Measurements from ENCODE around the gene TRIM7. TPM values are rescaled to one million over a fixed set of nuclear protein-coding genes. Genes with fewer than 3 reads are reported as not detected.
A peak's percentile ranks its signal among the peaks of the same experiment; 100 is the strongest.
"Not testable (repeated sequence)": the region's sequence is repeated elsewhere in the genome, so short reads cannot be mapped to it uniquely, and the experiment has no call there.

The TRIM7 gene
- total RNA-seq, 2 donors from 2014 or later = 11.5 to 17.9 TPM

DNA sequence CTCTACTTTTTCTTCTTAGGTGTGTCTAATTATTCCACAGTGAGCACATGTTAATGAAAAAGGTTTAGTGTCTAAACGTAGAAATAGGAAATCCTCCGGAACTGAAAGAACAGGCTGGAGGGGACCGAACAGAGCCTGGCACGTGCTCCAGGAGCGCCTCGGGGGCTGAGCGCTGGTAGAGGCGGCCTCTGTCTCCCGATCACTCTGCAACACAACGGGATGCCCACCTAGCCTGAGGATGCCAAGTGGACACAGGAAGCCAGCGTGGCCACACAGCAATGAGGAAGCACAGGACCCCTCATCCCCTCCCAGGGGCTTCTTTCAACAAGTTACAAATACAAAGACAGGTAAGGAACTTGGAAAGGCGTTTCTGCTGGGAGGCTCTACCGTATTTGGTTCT lies 19.4 kb downstream of the TRIM7 start:
- Histone ChIP-seq H3K4me1 (peaks cover 34% of the 10 kb centered on the region), H3K27ac (no peak overlapping the region), H3K4me3 (no peak overlapping the region), H3K36me3 (replicated peaks in 1 of 2; ENCODE audit: insufficient read depth in 1 of 2, low read depth in 2 of 2) (no peaks in the 10 kb centered on the region), H3K27me3 (no peaks in the 10 kb centered on the region), H3K9me3 (no peaks in the 10 kb centered on the region)
- intact Hi-C loops (cut with DNase I) = no loop called here
- ATAC-seq (no peak), DNase-seq (no peak)
- TF ChIP-seq POLR2A (IDR thresholded peaks at IDR 0.05) = no peak
- TF ChIP-seq, protein P1, sequence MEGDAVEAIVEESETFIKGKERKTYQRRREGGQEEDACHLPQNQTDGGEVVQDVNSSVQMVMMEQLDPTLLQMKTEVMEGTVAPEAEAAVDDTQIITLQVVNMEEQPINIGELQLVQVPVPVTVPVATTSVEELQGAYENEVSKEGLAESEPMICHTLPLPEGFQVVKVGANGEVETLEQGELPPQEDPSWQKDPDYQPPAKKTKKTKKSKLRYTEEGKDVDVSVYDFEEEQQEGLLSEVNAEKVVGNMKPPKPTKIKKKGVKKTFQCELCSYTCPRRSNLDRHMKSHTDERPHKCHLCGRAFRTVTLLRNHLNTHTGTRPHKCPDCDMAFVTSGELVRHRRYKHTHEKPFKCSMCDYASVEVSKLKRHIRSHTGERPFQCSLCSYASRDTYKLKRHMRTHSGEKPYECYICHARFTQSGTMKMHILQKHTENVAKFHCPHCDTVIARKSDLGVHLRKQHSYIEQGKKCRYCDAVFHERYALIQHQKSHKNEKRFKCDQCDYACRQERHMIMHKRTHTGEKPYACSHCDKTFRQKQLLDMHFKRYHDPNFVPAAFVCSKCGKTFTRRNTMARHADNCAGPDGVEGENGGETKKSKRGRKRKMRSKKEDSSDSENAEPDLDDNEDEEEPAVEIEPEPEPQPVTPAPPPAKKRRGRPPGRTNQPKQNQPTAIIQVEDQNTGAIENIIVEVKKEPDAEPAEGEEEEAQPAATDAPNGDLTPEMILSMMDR (IDR thresholded peaks at IDR 0.05) = no peak
- 85 to 88% methylated on average over 13 of the region's 13 CpGs for WGBS, 2 donors

DNA sequence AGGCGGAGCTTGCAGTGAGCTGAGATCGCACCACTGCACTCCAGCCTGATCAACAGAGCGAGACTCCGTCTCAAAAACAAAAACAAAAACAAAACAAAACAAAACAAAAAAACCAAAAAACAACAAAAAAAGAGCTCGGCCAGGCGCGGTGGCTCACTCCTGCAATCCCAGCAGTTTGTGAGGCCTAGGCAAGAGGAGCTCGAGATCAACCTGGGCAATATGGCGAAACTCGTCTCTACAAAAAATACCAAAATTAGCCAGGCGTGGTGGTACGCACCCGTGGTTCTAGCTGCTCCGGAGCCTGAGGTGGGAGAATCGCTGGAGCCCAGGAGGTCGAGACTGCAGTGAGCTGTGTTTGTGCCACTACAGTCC lies 20.2 kb downstream of the TRIM7 start:
- Histone ChIP-seq H3K4me1 (peaks cover 34% of the 10 kb centered on the region), H3K27ac (no peak overlapping the region), H3K9me3 (no peaks in the 10 kb centered on the region), H3K4me3 (no peak overlapping the region), H3K36me3 (replicated peaks in 1 of 2; ENCODE audit: insufficient read depth in 1 of 2, low read depth in 2 of 2) (no peaks in the 10 kb centered on the region), H3K27me3 (no peaks in the 10 kb centered on the region)
- no peak for ATAC-seq
- intact Hi-C loops (cut with DNase I) = no loop called here
- TF ChIP-seq, protein P1 (IDR thresholded peaks at IDR 0.05) = no peak
- no peak for TF ChIP-seq POLR2A (IDR thresholded peaks at IDR 0.05)
- whole genome bisulfite sequencing, 2 donors = 75 to 93% methylated on average over 16 of the region's 16 CpGs
- DNase-seq = no peak

DNA sequence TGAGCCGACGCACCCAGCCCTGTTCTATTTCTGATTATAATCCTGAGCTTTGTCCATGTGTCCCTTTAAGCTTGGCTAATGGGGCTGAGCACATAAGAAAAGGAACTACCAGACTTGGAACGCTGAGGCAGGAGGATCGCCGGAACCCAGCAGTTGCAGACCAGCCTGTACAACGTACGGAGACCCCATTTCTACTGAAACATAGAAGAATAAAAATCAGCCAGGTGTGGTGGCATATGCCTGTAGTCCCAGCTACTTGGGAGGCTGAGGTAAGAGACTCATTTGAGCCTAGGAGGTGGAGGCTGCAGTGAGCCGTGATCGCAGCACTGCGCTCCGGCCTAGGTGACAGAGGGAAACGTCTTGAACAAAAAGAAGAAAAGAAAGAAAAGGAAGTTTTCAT lies 22.3 kb downstream of the TRIM7 start:
- no peak overlapping the region for H3K4me3 ChIP-seq
- 57 to 80% methylated on average over 12 of the region's 12 CpGs for WGBS, 2 donors
- H3K4me1 ChIP-seq = peaks cover 15% of the 10 kb centered on the region
- ATAC-seq (no peak), DNase-seq (no peak)
- no peaks in the 10 kb centered on the region for H3K36me3 ChIP-seq (replicated peaks in 1 of 2; ENCODE audit: insufficient read depth in 1 of 2, low read depth in 2 of 2)
- H3K27ac ChIP-seq = no peak overlapping the region
- intact Hi-C loops (cut with DNase I) = no loop called here
- no peaks in the 10 kb centered on the region for H3K9me3 ChIP-seq
- peaks cover 0 to under 1% of the 10 kb centered on the region in 2 donors for H3K27me3 ChIP-seq
- no peak for TF ChIP-seq POLR2A (IDR thresholded peaks at IDR 0.05)
- TF ChIP-seq, protein P1 (IDR thresholded peaks at IDR 0.05) = no peak

DNA sequence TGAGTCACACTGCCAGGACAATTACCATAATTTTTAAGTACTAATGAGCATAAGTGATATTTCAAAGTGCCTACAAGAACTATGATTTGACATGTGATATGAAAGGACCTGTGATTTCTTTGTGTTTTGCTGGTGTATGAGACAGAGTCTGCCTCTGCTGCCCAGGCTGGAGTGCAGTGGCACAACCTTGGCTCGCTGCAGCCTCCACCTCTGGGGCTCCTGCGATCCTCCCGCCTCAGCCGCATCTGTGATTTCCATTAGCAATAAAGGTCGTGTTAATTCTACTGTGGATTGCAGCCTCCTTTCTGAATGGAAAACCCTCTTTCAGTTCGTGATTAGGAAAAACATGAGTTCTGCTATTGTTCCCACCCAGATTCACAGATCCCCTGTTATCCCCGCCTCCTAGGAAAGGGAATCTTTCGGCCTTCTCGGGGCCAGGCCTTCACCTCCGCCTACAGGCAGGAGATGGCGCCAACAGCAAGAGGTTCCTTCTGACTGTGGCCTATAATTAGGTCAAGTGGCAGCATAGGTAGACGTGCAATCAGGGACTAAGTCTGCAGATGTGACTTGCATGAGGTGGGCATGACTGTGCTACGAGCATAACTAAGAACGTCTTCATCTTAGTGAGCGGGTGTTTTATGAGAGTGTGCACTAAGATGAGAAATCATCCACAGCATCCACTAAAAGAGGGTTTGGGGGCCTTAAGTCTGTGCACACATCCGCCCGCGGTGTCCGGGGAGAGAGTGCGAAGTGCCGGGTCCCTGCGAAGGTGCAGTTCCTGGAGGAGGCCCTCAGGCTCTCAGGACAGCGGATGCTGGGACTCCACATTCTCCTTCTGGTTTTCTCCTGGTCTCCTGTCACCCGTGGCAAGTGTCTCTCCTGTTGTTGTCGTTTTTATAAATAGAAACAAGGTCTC lies 23.1 kb downstream of the TRIM7 start:
- no peaks in the 10 kb centered on the region for H3K36me3 ChIP-seq (replicated peaks in 1 of 2; ENCODE audit: insufficient read depth in 1 of 2, low read depth in 2 of 2)
- DNase-seq (peak; percentile 75 to 84 (median 81)), ATAC-seq (peak; percentile 76)
- no peaks in the 10 kb centered on the region for H3K9me3 ChIP-seq
- H3K27ac ChIP-seq = no peak overlapping the region
- peaks cover 0 to 5% of the 10 kb centered on the region in 2 donors for H3K27me3 ChIP-seq
- peaks cover 9% of the 10 kb centered on the region for H3K4me1 ChIP-seq
- 40 to 45% methylated on average over 19 to 25 of the region's 25 CpGs for WGBS, 2 donors
- intact Hi-C loops (cut with DNase I) = no loop called here
- H3K4me3 ChIP-seq = no peak overlapping the region
- no peak for TF ChIP-seq POLR2A (IDR thresholded peaks at IDR 0.05)
- TF ChIP-seq, protein P1 (IDR thresholded peaks at IDR 0.05) = peak; percentile 42 to 93 (median 83)

DNA sequence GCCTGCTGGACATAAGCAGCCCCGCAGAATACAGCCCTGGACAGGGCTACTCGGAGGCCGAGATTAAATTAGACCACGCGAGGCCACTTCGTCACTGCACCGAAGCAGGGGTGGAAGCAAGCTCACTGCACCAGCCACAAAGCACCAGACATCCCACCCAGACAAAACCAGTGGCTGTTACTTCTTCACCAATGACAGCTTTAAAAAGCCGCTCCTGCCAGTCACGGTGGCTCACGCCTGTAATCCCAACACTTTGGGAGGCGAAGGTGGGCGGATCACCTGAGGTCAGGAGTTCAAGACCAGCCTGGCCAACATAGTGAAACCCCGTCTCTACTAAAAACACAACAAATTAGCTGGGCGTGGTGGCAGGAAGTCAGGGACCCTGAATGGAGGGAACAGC lies 27.4 kb downstream of the TRIM7 start:
- H3K27me3 ChIP-seq = peaks cover 0 to 32% of the 10 kb centered on the region in 2 donors
- H3K9me3 ChIP-seq; H3K27ac ChIP-seq; H3K36me3 ChIP-seq (replicated peaks in 1 of 2; ENCODE audit: insufficient read depth in 1 of 2, low read depth in 2 of 2); DNase-seq; intact Hi-C loops (cut with DNase I); H3K4me1 ChIP-seq; ATAC-seq; H3K4me3 ChIP-seq: not testable (repeated sequence)
- 70 to 71% methylated on average over 13 to 14 of the region's 14 CpGs for WGBS, 2 donors

Data from body of pancreas (tissue), 4 donors.